Hematopoietic multipotent progenitor cell treated with erythropoietin and hydrocortisone succinate and interleukin-3 and kit ligand, for 8 days (in vitro differentiated cells): ENCODE measurements around the gene DAPK3.
"Not testable (repeated sequence)": the region's sequence is repeated elsewhere in the genome, so short reads cannot be mapped to it uniquely, and the experiment has no call there.

ENCODE experiments used
- DNase-seq: peaks from one replicate; pipeline ENCODE4 v3.0.0-alpha.2; 2015

DAPK3 gene

DNA sequence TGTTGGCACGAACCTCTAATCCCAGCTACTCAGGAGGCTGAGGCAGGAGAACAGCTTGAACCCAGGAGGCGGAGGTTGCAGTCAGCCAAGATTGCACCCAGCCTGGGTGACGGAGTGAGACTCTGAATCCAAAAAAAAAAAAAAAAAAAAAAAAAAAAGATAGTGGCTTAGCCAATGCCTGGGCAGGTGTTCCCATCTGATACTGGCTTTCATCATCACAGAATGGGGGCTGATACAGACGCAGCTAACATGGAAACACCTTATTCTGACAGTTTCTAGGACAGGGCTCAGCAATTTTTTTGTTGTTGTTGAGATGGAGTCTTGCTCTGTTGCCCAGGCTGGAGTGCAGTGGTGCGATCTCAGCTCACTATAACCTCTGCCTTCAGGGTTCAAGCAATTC, 29.9 kb upstream of the DAPK3 start:
- peak; percentile 43 for DNase-seq

GRCh38 chr19:3998667-3999412, 27.9 kb upstream of the DAPK3 start:
- not testable (repeated sequence) for DNase-seq

DNA sequence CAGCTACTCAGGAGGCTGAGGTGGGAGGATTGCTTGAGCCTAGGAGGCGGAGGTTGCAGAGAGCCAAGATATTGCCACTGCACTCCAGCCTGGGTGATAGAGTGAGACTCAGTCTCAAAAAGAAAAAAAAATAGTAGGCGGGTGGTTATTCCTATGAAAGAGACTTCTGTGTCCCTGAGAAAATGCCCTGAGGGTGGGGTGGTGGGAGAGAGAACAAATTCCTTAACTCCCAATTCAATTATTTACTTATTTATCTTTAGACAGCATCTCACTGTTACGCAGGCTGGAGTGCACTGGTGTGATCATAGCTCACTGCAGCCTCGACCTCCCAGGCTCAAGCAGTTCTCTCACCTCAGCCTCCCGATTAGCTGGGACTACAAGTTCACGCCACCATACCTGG, 24.7 kb upstream of the DAPK3 start:
- DNase-seq: no peak

GRCh38 chr19:3990815-3991117, 19.9 kb upstream of the DAPK3 start:
- no peak for DNase-seq

GRCh38 chr19:3987619-3988371, 16.9 kb upstream of the DAPK3 start:
- peak; percentile 91 for DNase-seq

GRCh38 chr19:3986260-3987041, 15.6 kb upstream of the DAPK3 start:
- DNase-seq: peak; percentile 92

GRCh38 chr19:3985643-3986259, 14.9 kb upstream of the DAPK3 start:
- DNase-seq: peak; percentile 32

DNA sequence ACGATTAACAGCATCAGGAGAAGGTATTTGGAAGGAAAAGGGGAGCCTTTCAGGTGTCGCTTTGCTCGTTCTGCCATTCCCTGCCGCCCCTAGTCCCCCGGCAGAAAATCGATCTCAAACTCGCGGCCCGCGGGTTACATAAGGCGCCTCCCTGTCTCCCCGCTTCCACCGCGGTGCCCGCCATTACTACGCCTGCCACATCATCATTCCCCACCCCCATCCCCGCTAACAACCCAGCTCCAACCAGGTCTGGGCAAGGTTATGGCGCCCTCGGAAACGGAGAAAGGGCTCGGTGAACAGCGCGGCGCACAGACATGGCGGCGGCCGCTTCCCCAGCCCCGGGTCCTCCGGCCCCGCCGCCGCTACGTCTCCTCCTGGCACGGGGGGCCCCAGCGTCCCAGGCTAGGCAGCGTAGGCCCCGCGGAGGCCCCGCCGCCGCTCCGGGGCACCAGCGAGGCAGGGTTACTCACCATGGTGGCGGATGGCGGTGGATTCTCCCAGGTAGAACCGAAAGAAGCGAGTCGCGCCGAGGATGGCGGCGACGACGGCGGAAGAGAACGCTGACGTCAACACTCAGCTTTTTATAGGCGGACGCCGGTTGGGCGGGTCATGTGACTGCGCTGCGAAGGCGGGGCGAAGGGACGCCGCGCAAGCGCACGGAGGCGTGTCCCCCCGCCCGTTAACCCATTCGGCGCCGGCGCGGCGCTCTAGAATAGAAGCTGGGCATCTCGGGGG, 14.2 kb upstream of the DAPK3 start, which contains the start of gene EEF2:
TSS of gene EEF2 (minus strand) at position 556 of the 735 bp plus-strand sequence. CDS start at position 473, 83 bp downstream.
- peak; percentile 89 for DNase-seq

DNA sequence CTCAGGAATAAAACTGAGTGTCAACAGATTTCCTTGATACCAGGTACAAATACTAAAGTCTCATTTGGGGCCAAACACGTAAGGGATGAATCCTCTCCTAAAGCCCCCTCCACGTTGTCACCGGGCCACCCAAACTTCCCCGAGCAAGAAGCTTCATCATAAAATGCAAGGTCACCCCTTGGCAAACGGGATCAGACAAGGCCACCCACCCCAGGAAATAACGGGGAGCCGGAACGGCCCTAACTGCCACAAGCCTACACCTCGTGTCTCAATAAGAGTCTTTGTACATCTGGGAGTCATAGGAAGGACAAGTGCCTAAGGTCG, 13.6 kb upstream of the DAPK3 start:
- DNase-seq: peak; percentile 26

- no peak for DNase-seq
Measured at GRCh38 chr19:3983936-3984583, 13.2 kb upstream of the DAPK3 start.

GRCh38 chr19:3983542-3983914, 12.6 kb upstream of the DAPK3 start:
- no peak for DNase-seq

DNA sequence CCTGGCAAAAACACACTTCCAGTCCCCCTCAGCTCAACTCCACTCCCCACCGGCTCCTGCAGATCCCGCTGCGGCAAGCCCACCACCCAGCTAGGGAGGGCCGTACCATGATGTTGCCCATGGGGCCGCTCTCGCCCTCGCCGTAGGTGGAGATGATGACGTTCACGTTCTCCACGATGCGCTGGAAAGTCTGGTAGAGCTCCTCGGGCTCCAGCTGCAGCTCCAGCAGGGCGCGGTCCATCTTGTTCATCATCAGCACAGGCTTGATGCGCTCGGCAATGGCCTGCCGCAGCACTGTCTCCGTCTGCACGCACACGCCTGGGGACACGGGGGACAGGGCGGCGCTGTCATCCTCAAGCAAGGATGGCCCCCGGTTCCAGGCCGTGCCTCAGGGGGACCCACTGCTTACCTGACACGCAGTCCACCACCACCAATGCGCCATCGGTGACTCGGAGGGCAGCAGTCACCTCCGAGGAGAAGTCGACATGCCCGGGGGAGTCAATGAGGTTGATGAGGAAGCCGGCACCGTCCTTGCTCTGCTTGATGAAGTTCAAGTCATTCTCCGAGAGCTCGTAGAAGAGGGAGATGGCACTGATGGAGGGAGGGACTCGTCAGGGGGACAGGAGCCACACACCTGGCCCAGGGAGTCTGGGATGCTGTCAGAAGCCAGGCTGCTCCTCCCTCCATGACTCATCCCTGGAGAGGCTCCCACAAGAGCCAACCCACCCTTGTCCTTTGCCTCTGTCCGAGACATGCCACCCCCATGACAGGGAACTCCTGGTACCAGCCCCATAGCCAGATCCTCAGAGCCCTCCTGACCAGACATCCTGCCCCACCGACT, 12.0 kb upstream of the DAPK3 start:
- DNase-seq: no peak

DNA sequence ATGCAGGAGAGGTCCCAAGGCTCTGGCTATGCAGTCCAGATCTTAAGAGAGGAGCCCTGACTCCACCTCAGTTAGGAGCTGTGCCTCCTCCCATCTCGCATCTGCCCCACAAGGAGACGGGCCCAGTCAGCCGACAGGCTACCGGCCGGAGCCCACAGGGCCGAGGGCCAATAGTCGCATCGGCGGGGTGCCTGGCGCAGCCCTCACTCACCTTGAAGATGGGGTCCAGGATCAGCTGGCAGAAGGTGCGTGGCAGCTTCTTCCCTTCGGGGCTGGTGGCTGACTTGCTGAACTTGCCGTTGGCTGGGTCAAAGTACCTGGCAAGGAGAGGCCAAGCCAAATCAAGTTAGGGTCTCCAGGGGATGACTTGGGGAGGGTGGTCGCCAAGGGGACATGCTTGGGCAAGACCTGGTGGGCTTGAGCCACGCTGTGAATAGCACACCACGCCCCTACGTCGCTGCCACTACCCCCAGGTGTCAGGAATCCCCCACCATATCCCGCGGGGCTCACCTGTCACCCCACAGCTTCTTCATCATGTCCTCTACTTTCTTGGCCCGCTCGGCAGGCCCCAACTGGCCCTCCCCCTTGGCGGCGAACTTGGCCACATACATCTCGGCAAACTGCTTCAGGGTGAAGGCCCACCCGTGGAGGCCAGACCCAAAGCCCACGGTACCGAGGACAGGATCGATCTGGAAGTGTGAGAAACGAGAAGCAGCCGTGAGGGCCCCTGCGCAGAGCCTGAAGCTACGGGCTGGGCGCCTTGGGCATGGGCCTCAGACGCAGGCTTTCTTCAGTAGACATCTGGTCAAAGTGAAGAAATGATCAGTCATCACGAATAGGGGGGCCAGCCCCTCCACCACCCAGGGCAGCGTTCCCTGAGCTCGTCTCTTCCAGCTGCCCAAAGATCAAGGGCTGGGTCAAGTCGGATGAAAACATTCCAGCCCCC, 11.1 kb upstream of the DAPK3 start:
- no peak for DNase-seq

GRCh38 chr19:3981373-3981735, 10.5 kb upstream of the DAPK3 start:
- no peak for DNase-seq

- DNase-seq: no peak
Measured at GRCh38 chr19:3980353-3981251, 9.7 kb upstream of the DAPK3 start.

GRCh38 chr19:3979674-3980352, 8.9 kb upstream of the DAPK3 start:
- DNase-seq: no peak

GRCh38 chr19:3979289-3979673, 8.4 kb upstream of the DAPK3 start:
- no peak for DNase-seq

DNA sequence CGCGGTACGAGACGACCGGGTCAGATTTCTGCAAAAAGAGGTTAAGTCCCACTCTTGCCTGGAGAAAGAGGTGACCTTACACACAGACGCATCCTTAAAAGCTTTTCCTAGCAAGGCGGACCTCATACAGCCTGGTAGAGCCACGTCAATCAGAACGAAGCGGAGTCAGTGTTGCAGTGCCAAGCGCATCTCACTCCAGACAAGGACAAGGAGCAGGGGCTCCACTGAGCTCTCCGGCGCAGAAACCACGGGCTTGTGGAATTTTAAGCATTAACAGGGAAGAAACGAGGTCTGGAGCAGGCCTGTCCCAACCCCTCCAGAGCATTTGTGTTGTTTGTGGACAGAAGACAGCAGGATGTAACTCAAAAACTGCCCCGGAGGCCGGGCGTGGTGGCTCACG, 7.2 kb upstream of the DAPK3 start:
- no peak for DNase-seq
